OCI-LY7 (cell line): ENCODE measurements around the gene UBXN6. TPM values are rescaled to one million over a fixed set of nuclear protein-coding genes. Genes with fewer than 3 reads are reported as not detected.

Source experiments
- BruUV-seq: library from RNA; stranded (reverse); fragments of 400-500 nt; replicated peaks from 2 replicates; lab custom pipeline; 2021; lab: Mats Ljungman, UMichigan
- CTCF ChIA-PET: fragments of 300-600 bp; sonication (Branson Sonifier 250); formaldehyde crosslinking; loops from one replicate; lab custom pipeline; 2022; ENCODE audit warnings: antibody characterized with exemption; ENCODE audit not compliant: unreplicated experiment; lab: Charles Lee
- POLR2A ChIA-PET: fragments of 300-600 bp; sonication (Branson Sonifier 250); formaldehyde crosslinking; loops from one replicate; lab custom pipeline; 2022; ENCODE audit warnings: antibody characterized with exemption; lab: Charles Lee
- DNase-seq: peaks from one replicate; pipeline ENCODE4 v3.0.0-alpha.2; 2015; ENCODE audit warnings: low spot score
- H2AFZ ChIP-seq: fragments of 200-600 bp; sonication (generic), shearing (Covaris generic); 2 replicates; pipeline ENCODE4 v1.6.1; 2014; ENCODE audit warnings: mild to moderate bottlenecking, antibody characterized with exemption, low read length, moderate library complexity
- H3K27ac ChIP-seq: fragments of 200-600 bp; sonication (generic); 2 replicates; pipeline ENCODE4 v1.5.1; 2014; ENCODE audit warnings: mixed run types, low read depth, mild to moderate bottlenecking, moderate library complexity, low read length, inconsistent platforms; ENCODE audit not compliant: poor library complexity, severe bottlenecking
- H3K36me3 ChIP-seq: fragments of 200-600 bp; sonication (generic); 2 replicates; pipeline ENCODE4 v1.6.1; 2014; ENCODE audit warnings: mild to moderate bottlenecking, antibody characterized with exemption, low read length, moderate library complexity, mixed read lengths; ENCODE audit not compliant: insufficient read depth
- H3K4me1 ChIP-seq: fragments of 200-600 bp; sonication (generic); 2 replicates; pipeline ENCODE4 v1.5.1; 2014; ENCODE audit warnings: mild to moderate bottlenecking, low read length; ENCODE audit not compliant: insufficient read depth, poor library complexity, severe bottlenecking
- H3K4me2 ChIP-seq: fragments of 200-600 bp; sonication (generic); 2 replicates; pipeline ENCODE4 v1.6.1; 2014; ENCODE audit warnings: mild to moderate bottlenecking, low read length
- H3K4me3 ChIP-seq: fragments of 200-600 bp; sonication (generic); 2 replicates; pipeline ENCODE4 v1.5.1; 2014; ENCODE audit warnings: mild to moderate bottlenecking, low read depth, low read length; ENCODE audit not compliant: poor library complexity, severe bottlenecking
- H3K79me2 ChIP-seq: fragments of 200-600 bp; sonication (generic); 2 replicates; pipeline ENCODE4 v1.6.1; 2016; ENCODE audit warnings: low read depth, mild to moderate bottlenecking, low read length, moderate library complexity, mixed read lengths; ENCODE audit not compliant: insufficient read depth
- H3K9me2 ChIP-seq: fragments of 200-600 bp; sonication (generic); 2 replicates; pipeline ENCODE4 v1.6.1; 2016; ENCODE audit warnings: mild to moderate bottlenecking, low read length, mixed read lengths; ENCODE audit not compliant: insufficient read depth
- H3K9me3 ChIP-seq: fragments of 200-600 bp; sonication (generic); 2 replicates; pipeline ENCODE4 v1.6.1; 2014; ENCODE audit warnings: mild to moderate bottlenecking, mixed run types, low read length, mixed read lengths
- H4K20me1 ChIP-seq: fragments of 200-600 bp; sonication (generic); 2 replicates; pipeline ENCODE4 v1.6.1; 2014; ENCODE audit warnings: mild to moderate bottlenecking, antibody characterized with exemption, low read length, moderate library complexity, mixed read lengths; ENCODE audit not compliant: insufficient read depth
- CTCF ChIP-seq: fragments of 200-600 bp; sonication (generic); conservative IDR thresholded peaks from 2 replicates; pipeline ENCODE4 v1.5.1; 2014; ENCODE audit warnings: mild to moderate bottlenecking, antibody characterized with exemption, low read length, moderate library complexity, mixed read lengths
- EZH2phosphoT487 ChIP-seq: fragments of 200-600 bp; sonication (generic); IDR thresholded peaks from 2 replicates; pipeline ENCODE4 v1.6.1; 2018; ENCODE audit warnings: low read depth, borderline replicate concordance, mild to moderate bottlenecking, mixed run types, antibody characterized with exemption, low read length, moderate library complexity, mixed read lengths
- intact Hi-C: fragments of 100-400 bp; cut with micrococcal nuclease; formaldehyde crosslinking; loops from one replicate; pipeline ENCODE4 v1.10.0; 2022; ENCODE audit not compliant: unreplicated experiment
- microRNA-seq: library from miRNA; unstranded; fragments of <30 nt; microRNA quantifications from one replicate; pipeline ENCODE4 v1.2.0, GENCODE V29; 2022; ENCODE audit warnings: borderline replicate concordance
- small RNA-seq: library from RNA; depleted of rRNA; stranded (forward); fragments of <200 nt; gene quantifications from one replicate; pipeline ENCODE3, GENCODE V24; 2014
- total RNA-seq, 2 experiments: library from RNA; depleted of rRNA in 1 of 2; stranded (reverse); fragments of >200 nt in 1 of 2; shearing (Covaris generic) in 1 of 2; gene quantifications; 2 replicates each; pipeline ENCODE4 v1.2.3, GENCODE V29; 2014 to 2022

Gene UBXN6
- total RNA-seq, 2 experiments from 2014 or later: 43.5 to 57.0 TPM

GRCh38 chr19:4396949-4397783 is 60.4 kb downstream of the UBXN6 start:
- POLR2A ChIA-PET: no interaction called here
- BruUV-seq: TSS peak; percentile 17
- Histone ChIP-seq H3K27ac (no peak overlapping the region), H3K4me1 (peaks cover 20% of the 10 kb centered on the region), H3K4me2 (no peak overlapping the region), H3K36me3 (peaks cover 44% of the 10 kb centered on the region), H2AFZ (no peak overlapping the region), H3K9me2 (no peaks in the 10 kb centered on the region), H3K9me3 (no peaks in the 10 kb centered on the region), H3K79me2 (peaks cover 79% of the 10 kb centered on the region), H3K4me3 (no peak overlapping the region), H4K20me1 (peaks cover 10% of the 10 kb centered on the region; the same call in 1 of the 2 replicates)
- no peak for DNase-seq
- intact Hi-C loops: no loop called here
- CTCF ChIA-PET: no interaction called here
- TF ChIP-seq CTCF (no peak), EZH2phosphoT487 (no peak)

Small RNA genes lying within 50 kb of the gene (microRNA-seq; reads per million reads assigned to microRNA genes)
- gene MIR4746: 36.3 reads per million, percentile 41 among the genes with 10 or more reads in this experiment

Small RNA genes lying within 50 kb of the gene (small RNA-seq; reads per million reads assigned to genes)
- not detected for gene MIR4746

Other genes with a start within 250 kb of the UBXN6 start
- not detected in 2 replicates for gene EBI3, start 228.3 kb downstream of the UBXN6 start, total RNA-seq (2014; rRNA removed; shearing (Covaris generic))
- gene EBI3, start 228.3 kb downstream of the UBXN6 start, total RNA-seq (2022): not detected in 2 replicates
- gene YJU2, start 210.7 kb downstream of the UBXN6 start, total RNA-seq (2014; rRNA removed; shearing (Covaris generic)): 37.8 and 38.2 TPM in 2 replicates
- gene YJU2, start 210.7 kb downstream of the UBXN6 start, total RNA-seq (2022): 31.6 and 35.0 TPM in 2 replicates
- not detected in 2 replicates for gene SHD, start 178.5 kb downstream of the UBXN6 start, total RNA-seq (2014; rRNA removed; shearing (Covaris generic))
- gene SHD, start 178.5 kb downstream of the UBXN6 start, total RNA-seq (2022): not detected in 2 replicates
- 2.7 and 6.2 TPM in 2 replicates for gene TMIGD2, start 155.4 kb downstream of the UBXN6 start, total RNA-seq (2014; rRNA removed; shearing (Covaris generic))
- 0.44 and 0.59 TPM in 2 replicates for gene TMIGD2, start 155.4 kb downstream of the UBXN6 start, total RNA-seq (2022)
- 19.8 and 20.2 TPM in 2 replicates for gene FSD1, start 153.2 kb downstream of the UBXN6 start, total RNA-seq (2014; rRNA removed; shearing (Covaris generic))
- gene FSD1, start 153.2 kb downstream of the UBXN6 start, total RNA-seq (2022): 21.9 and 23.2 TPM in 2 replicates
- 0.13 and 1.3 TPM in 2 replicates for gene STAP2, start 119.0 kb downstream of the UBXN6 start, total RNA-seq (2014; rRNA removed; shearing (Covaris generic))
- gene STAP2, start 119.0 kb downstream of the UBXN6 start, total RNA-seq (2022): 0.57 and 1.2 TPM in 2 replicates
- 6.7 and 7.2 TPM in 2 replicates for gene MPND, start 114.2 kb downstream of the UBXN6 start, total RNA-seq (2014; rRNA removed; shearing (Covaris generic))
- gene MPND, start 114.2 kb downstream of the UBXN6 start, total RNA-seq (2022): 19.1 and 19.5 TPM in 2 replicates
- gene SH3GL1, start 57.2 kb downstream of the UBXN6 start, total RNA-seq (2014; rRNA removed; shearing (Covaris generic)): 24.3 and 33.2 TPM in 2 replicates
- 38.9 and 39.0 TPM in 2 replicates for gene SH3GL1, start 57.2 kb downstream of the UBXN6 start, total RNA-seq (2022)
- 107 and 108 TPM in 2 replicates for gene CHAF1A, start 55.2 kb downstream of the UBXN6 start, total RNA-seq (2014; rRNA removed; shearing (Covaris generic))
- 119 and 128 TPM in 2 replicates for gene CHAF1A, start 55.2 kb downstream of the UBXN6 start, total RNA-seq (2022)
- gene HDGFL2, start 14.5 kb upstream of the UBXN6 start, total RNA-seq (2014; rRNA removed; shearing (Covaris generic)): 54.5 and 79.9 TPM in 2 replicates
- gene HDGFL2, start 14.5 kb upstream of the UBXN6 start, total RNA-seq (2022): 77.3 and 85.9 TPM in 2 replicates
- 0.13 TPM in 1 of 2 replicates, not detected in the other for gene PLIN4, start 60.7 kb upstream of the UBXN6 start, total RNA-seq (2014; rRNA removed; shearing (Covaris generic))
- gene PLIN4, start 60.7 kb upstream of the UBXN6 start, total RNA-seq (2022): 0.24 and 0.32 TPM in 2 replicates
- 0.67 and 0.85 TPM in 2 replicates for gene PLIN5, start 77.4 kb upstream of the UBXN6 start, total RNA-seq (2014; rRNA removed; shearing (Covaris generic))
- 1.9 and 2.2 TPM in 2 replicates for gene PLIN5, start 77.4 kb upstream of the UBXN6 start, total RNA-seq (2022)
- gene LRG1, start 82.2 kb upstream of the UBXN6 start, total RNA-seq (2014; rRNA removed; shearing (Covaris generic)): 0.67 and 1.6 TPM in 2 replicates
- gene LRG1, start 82.2 kb upstream of the UBXN6 start, total RNA-seq (2022): 1.8 and 1.9 TPM in 2 replicates
- gene SEMA6B, start 101.9 kb upstream of the UBXN6 start, total RNA-seq (2014; rRNA removed; shearing (Covaris generic)): 0.05 TPM in 1 of 2 replicates, not detected in the other
- gene SEMA6B, start 101.9 kb upstream of the UBXN6 start, total RNA-seq (2022): not detected in 2 replicates
- 9.0 and 10.0 TPM in 2 replicates for gene TNFAIP8L1, start 181.7 kb upstream of the UBXN6 start, total RNA-seq (2014; rRNA removed; shearing (Covaris generic))
- gene TNFAIP8L1, start 181.7 kb upstream of the UBXN6 start, total RNA-seq (2022): 22.7 and 24.3 TPM in 2 replicates
- 73.3 and 76.0 TPM in 2 replicates for gene MYDGF, start 212.5 kb upstream of the UBXN6 start, total RNA-seq (2014; rRNA removed; shearing (Covaris generic))
- 65.0 and 77.3 TPM in 2 replicates for gene MYDGF, start 212.5 kb upstream of the UBXN6 start, total RNA-seq (2022)